Measurements from ENCODE around the gene PDIA4.

The PDIA4 gene

DNA sequence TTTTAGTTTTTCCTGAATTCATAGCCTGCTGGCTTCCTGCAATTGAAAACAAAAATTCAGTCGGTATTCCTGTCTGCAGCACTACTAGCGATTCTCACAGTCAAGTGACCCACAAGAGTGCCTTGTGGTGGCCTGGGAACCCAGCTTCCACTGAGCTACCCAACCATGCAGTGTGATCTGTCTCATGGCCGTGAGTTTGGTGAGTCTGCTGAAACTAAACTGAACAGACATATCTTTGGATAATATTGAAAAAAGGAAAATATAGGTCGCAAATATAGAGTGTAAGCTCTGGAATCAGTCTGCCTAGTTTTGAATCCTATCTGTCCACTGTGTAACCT lies 44.1 kb upstream of the PDIA4 start:
- TF ChIP-seq RAD21 (IDR thresholded peaks at IDR 0.05; ENCODE audit: low read depth) (no peak), YY1 (IDR thresholded peaks at IDR 0.05; ENCODE audit: low read depth) (no peak), TEAD4 (IDR thresholded peaks at IDR 0.05) (no peak), FOXM1 (IDR thresholded peaks at IDR 0.05; ENCODE audit: borderline replicate concordance, low read depth) (no peak), TCF12 (IDR thresholded peaks at IDR 0.05; ENCODE audit: low read depth) (no peak), CREB1 (IDR thresholded peaks at IDR 0.05; ENCODE audit: low read depth) (no peak), EP300 (IDR thresholded peaks at IDR 0.05; ENCODE audit: borderline replicate concordance) (no peak), ZBTB7A (IDR thresholded peaks at IDR 0.05; ENCODE audit: low read depth) (no peak), NFIC (IDR thresholded peaks at IDR 0.05) (no peak), CEBPB (IDR thresholded peaks at IDR 0.05) (no peak)
- TF ChIP-seq, protein P1, sequence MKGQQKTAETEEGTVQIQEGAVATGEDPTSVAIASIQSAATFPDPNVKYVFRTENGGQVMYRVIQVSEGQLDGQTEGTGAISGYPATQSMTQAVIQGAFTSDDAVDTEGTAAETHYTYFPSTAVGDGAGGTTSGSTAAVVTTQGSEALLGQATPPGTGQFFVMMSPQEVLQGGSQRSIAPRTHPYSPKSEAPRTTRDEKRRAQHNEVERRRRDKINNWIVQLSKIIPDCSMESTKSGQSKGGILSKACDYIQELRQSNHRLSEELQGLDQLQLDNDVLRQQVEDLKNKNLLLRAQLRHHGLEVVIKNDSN (IDR thresholded peaks at IDR 0.05): no peak

GRCh38 chr7:149071641-149072437 lies 43.5 kb upstream of the PDIA4 start:
- TF ChIP-seq MAX (IDR thresholded peaks at IDR 0.05): no peak
- TF ChIP-seq TCF12 (IDR thresholded peaks at IDR 0.05; ENCODE audit: low read depth): no peak
- no peak for TF ChIP-seq EGR1 (IDR thresholded peaks at IDR 0.05)
- TF ChIP-seq ZBTB7A (IDR thresholded peaks at IDR 0.05; ENCODE audit: low read depth): no peak
- TF ChIP-seq YY1 (IDR thresholded peaks at IDR 0.05; ENCODE audit: low read depth): no peak
- TF ChIP-seq TAF1 (IDR thresholded peaks at IDR 0.05; ENCODE audit: low read depth): no peak
- no peak for TF ChIP-seq FOXM1 (IDR thresholded peaks at IDR 0.05; ENCODE audit: borderline replicate concordance, low read depth)
- TF ChIP-seq CEBPB (IDR thresholded peaks at IDR 0.05): no peak

GRCh38 chr7:149071182-149071635 lies 42.9 kb upstream of the PDIA4 start:
- TF ChIP-seq MAX (IDR thresholded peaks at IDR 0.05) (no peak), RAD21 (IDR thresholded peaks at IDR 0.05; ENCODE audit: low read depth) (no peak)

DNA sequence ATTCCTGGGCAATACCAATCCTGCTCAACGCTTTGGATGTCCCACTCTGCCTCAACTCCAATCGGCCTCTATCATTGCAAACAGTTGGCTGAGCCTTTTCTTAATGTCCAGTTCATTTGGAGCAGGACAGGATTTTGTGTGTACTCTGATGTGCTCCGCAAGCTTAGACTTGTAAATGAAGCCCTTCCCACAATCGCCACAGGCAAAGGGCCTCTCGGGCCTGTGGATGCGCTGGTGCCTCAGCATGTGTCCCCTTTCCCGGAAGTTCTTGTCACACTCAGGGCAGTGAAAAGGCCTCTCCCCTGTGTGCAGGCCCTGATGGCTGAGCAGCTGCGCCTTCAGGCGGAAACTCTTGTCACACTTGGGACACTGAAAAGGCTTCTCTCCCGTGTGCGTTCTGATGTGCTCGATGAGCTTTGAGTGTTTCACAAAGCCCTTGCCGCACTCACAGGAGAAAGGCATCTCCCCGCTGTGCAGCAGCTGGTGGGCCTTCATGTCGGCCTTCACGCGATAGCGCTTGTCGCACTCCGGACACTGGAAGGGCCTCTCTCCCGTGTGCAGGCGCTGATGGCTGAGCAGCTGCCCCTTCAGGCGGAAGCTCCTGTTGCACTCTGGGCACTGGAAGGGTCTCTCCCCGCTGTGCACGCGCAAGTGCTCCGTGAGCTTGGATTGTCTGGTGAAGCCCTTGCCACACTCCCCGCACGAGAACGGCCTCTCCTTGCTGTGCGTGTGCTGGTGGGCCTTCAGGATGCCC lies 42.2 kb upstream of the PDIA4 start:
- no peak for TF ChIP-seq NFIC (IDR thresholded peaks at IDR 0.05)
- TF ChIP-seq ZBTB7A (IDR thresholded peaks at IDR 0.05; ENCODE audit: low read depth): no peak
- TF ChIP-seq, protein P1 (IDR thresholded peaks at IDR 0.05): no peak
- TF ChIP-seq REST (IDR thresholded peaks at IDR 0.05; ENCODE audit: low read depth): no peak
- no peak for TF ChIP-seq CEBPB (IDR thresholded peaks at IDR 0.05)
- no peak for TF ChIP-seq EGR1 (IDR thresholded peaks at IDR 0.05)
- TF ChIP-seq CREB1 (IDR thresholded peaks at IDR 0.05; ENCODE audit: low read depth): no peak
- TF ChIP-seq TEAD4 (IDR thresholded peaks at IDR 0.05): no peak
- no peak for TF ChIP-seq EP300 (IDR thresholded peaks at IDR 0.05; ENCODE audit: borderline replicate concordance)
- no peak for TF ChIP-seq MAX (IDR thresholded peaks at IDR 0.05)
- TF ChIP-seq TCF12 (IDR thresholded peaks at IDR 0.05; ENCODE audit: low read depth): no peak

DNA sequence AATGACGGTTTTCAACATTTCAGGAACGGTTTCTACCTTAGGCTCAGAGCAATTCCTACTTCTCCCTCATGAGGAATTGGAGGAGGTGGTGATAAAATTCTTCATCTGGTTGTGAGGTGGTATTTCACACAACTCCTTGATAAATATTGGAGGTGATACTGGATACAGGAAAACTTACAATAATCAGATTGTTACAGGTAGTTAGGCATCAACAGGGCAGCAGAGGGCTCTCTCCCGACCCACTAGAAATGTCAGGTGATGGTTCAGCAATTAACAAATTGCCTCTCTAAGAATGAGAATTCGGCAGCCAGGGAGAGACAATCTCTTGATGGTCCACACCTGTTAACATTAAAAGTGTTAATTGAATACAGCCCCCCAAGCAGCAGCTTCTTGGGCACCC lies 39.6 kb upstream of the PDIA4 start:
- TF ChIP-seq REST (IDR thresholded peaks at IDR 0.05; ENCODE audit: low read depth) (no peak), FOXM1 (IDR thresholded peaks at IDR 0.05; ENCODE audit: borderline replicate concordance, low read depth) (no peak), YY1 (IDR thresholded peaks at IDR 0.05; ENCODE audit: low read depth) (no peak), EGR1 (IDR thresholded peaks at IDR 0.05) (no peak), TEAD4 (IDR thresholded peaks at IDR 0.05) (no peak), RAD21 (IDR thresholded peaks at IDR 0.05; ENCODE audit: low read depth) (no peak), TAF1 (IDR thresholded peaks at IDR 0.05; ENCODE audit: low read depth) (no peak), ZBTB7A (IDR thresholded peaks at IDR 0.05; ENCODE audit: low read depth) (no peak), NFIC (IDR thresholded peaks at IDR 0.05) (no peak), EP300 (IDR thresholded peaks at IDR 0.05; ENCODE audit: borderline replicate concordance) (no peak), TCF12 (IDR thresholded peaks at IDR 0.05; ENCODE audit: low read depth) (no peak), CREB1 (IDR thresholded peaks at IDR 0.05; ENCODE audit: low read depth) (no peak), CEBPB (IDR thresholded peaks at IDR 0.05) (no peak), MAX (IDR thresholded peaks at IDR 0.05) (no peak)
- TF ChIP-seq, protein P1 (IDR thresholded peaks at IDR 0.05): no peak

Data from Ishikawa (cell line).